ENCODE measurements around the gene ANKS3. TPM values are rescaled to one million over a fixed set of nuclear protein-coding genes. Genes with fewer than 3 reads are reported as not detected.

The ANKS3 gene
- total and polyA plus RNA-seq, 2 of the 8 experiments (the other 6 are each of a cell fraction or from before 2014, with no cell fraction given) = 15.5 to 23.9 TPM

DNA sequence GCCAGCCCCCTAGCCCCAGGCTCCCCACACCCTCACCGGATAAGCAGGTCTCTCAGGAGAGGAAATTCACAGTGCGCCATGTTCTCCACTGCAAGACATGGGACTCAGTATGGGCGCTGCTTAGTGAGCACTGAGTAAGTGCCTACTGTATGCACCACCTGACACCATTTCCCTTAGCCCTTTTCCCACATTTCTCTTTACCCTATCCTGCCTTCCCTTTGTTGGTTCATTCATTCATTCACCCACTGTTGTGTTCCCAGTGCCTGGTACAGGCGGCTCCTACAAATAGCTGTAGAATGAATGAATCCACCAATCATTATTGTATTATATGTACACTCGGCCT is 44.0 kb upstream of the ANKS3 start:
- no peak overlapping the region for H4K8ac ChIP-seq (ENCODE audit: extremely low read depth, insufficient read depth, low read length)
- no peak overlapping the region for H3K27ac ChIP-seq (ENCODE audit: low read depth, low read length)
- no peaks in the 10 kb centered on the region for H3K79me1 ChIP-seq (ENCODE audit: low read depth, low read length)
- H2BK5ac ChIP-seq (ENCODE audit: low read depth, low read length) = no peak overlapping the region
- no peak overlapping the region for H3K23ac ChIP-seq (ENCODE audit: insufficient read length)
- DNase-seq (ENCODE audit: low read depth in 1 of 2, low spot score in 2 of 2) (no peak), FAIRE-seq (no peak)
- H3K79me2 ChIP-seq (ENCODE audit: control insufficient read depth in 1 of 2, insufficient read depth in 2 of 2, low read length in 2 of 2) = no peaks in the 10 kb centered on the region
- no peak overlapping the region for H3K4me2 ChIP-seq (ENCODE audit: insufficient read depth in 1 of 2, low read depth in 2 of 2, low read length in 2 of 2)
- ChIA-PET CTCF (ENCODE audit: partially characterized antibody) (interaction anchor here (0.6 to 1.2 kb wide), 2 partner anchors 10 to 11 kb away, joined by 3 to 4 read pairs; partner anchors contain the start of gene SEPTIN12), POLR2A (ENCODE audit: partially characterized antibody) (interaction anchor here (0.9 to 1.6 kb wide), 2 partner anchors 12 to 78 kb away, joined by 3 read pairs; no protein-coding TSS in a partner anchor)
- H4K20me1 ChIP-seq (replicated peaks in 1 of 2; ENCODE audit: control insufficient read depth in 1 of 2, insufficient read depth in 2 of 2, low read length in 2 of 2) = no peaks in the 10 kb centered on the region
- H3K4ac ChIP-seq (replicated peaks; ENCODE audit: insufficient read length, low read depth, low read length) = no peak overlapping the region
- no peak overlapping the region for H2BK15ac ChIP-seq (ENCODE audit: low read length)
- H4K91ac ChIP-seq (replicated peaks; ENCODE audit: insufficient read length, low read length) = no peak overlapping the region
- no peak overlapping the region for H2BK120ac ChIP-seq (replicated peaks; ENCODE audit: low read depth, low read length)
- no peaks in the 10 kb centered on the region for H3K9me3 ChIP-seq (ENCODE audit: insufficient read depth in 2 of 2, low read depth in 1 of 2, low read length in 1 of 2)
- no peak overlapping the region for H3K14ac ChIP-seq (ENCODE audit: insufficient read length)
- no peak overlapping the region for H4K5ac ChIP-seq (ENCODE audit: insufficient read length, low read depth, low read length)
- 0 out of 2 replicates have a peak, but pooled peaks cover 2% of the 10 kb centered on the region for H3K23me2 ChIP-seq (ENCODE audit: low read depth, low read length)
- no peak overlapping the region for H3K18ac ChIP-seq (ENCODE audit: extremely low read depth, low read length)
- no peak overlapping the region for H2AFZ ChIP-seq (ENCODE audit: low read length)
- no peak overlapping the region for H2AK5ac ChIP-seq (ENCODE audit: low read depth, low read length)
- no peaks in the 10 kb centered on the region for H3K36me3 ChIP-seq (ENCODE audit: control insufficient read depth in 2 of 4, insufficient read depth in 4 of 4, low read length in 3 of 4)
- H2BK12ac ChIP-seq (ENCODE audit: low read depth, low read length) = no peak overlapping the region
- H3K27me3 ChIP-seq (replicated peaks in 1 of 4; ENCODE audit: control insufficient read depth in 3 of 4, extremely low read depth in 1 of 4, insufficient read depth in 3 of 4, low read length in 3 of 4) = no peaks in the 10 kb centered on the region
- no peak overlapping the region for H2BK20ac ChIP-seq (ENCODE audit: low read length)
- no peak overlapping the region for H3K4me3 ChIP-seq (ENCODE audit: extremely low read depth in 1 of 4, insufficient read depth in 2 of 4, low read depth in 3 of 4, low read length in 4 of 4)
- 85% methylated on average over 5 of the region's 5 CpGs; no CpG with 5 or more reads in 1 of the 2 experiments for WGBS, 2 experiments (ENCODE audit: extremely low coverage in 1 of 2, insufficient coverage in 1 of 2, insufficient read length in 1 of 2, insufficient replicate concordance in 2 of 2, low coverage in 1 of 2, low lambda C conversion rate in 2 of 2, missing lambda C conversion rate in 1 of 2)
- no peak overlapping the region for H3K9ac ChIP-seq (replicated peaks in 1 of 4; ENCODE audit: extremely low read depth in 1 of 4, low read depth in 3 of 4, low read length in 3 of 4)
- no peaks in the 10 kb centered on the region for H3K4me1 ChIP-seq (replicated peaks in 1 of 4; ENCODE audit: control insufficient read depth in 3 of 4, insufficient read depth in 4 of 4, low read length in 3 of 4)
- H3K56ac ChIP-seq (replicated peaks; ENCODE audit: insufficient read length, low read depth, low read length) = no peak overlapping the region
- TF ChIP-seq CBX5 (IDR thresholded peaks at IDR 0.05; ENCODE audit: low read depth, low read length) (no peak), FOSL1 (IDR thresholded peaks at IDR 0.05; ENCODE audit: insufficient read depth, low read depth, low read length) (no peak), RXRA (IDR thresholded peaks at IDR 0.05; ENCODE audit: insufficient read depth, low read depth, low read length) (no peak), CHD1 (IDR thresholded peaks at IDR 0.05; ENCODE audit: low read depth, low read length) (no peak), RNF2 (IDR thresholded peaks at IDR 0.05; ENCODE audit: borderline replicate concordance, low read depth, low read length, missing control alignments, poor library complexity, severe bottlenecking) (no peak), TBP (IDR thresholded peaks at IDR 0.05; ENCODE audit: low read depth, low read length) (no peak), MAFK (IDR thresholded peaks at IDR 0.05; ENCODE audit: low read depth, low read length) (no peak), TAF1 (IDR thresholded peaks at IDR 0.05; ENCODE audit: low read depth, low read length) (no peak), RAD21 (IDR thresholded peaks at IDR 0.05 in 1 of 2, conservative IDR thresholded peaks at IDR 0.05 in 1 of 2; ENCODE audit: low read depth in 2 of 2, low read length in 2 of 2) (no peak), YY1 (IDR thresholded peaks at IDR 0.05; ENCODE audit: low read depth, low read length) (no peak), SP2 (IDR thresholded peaks at IDR 0.05; ENCODE audit: low read length) (no peak), CBX8 (IDR thresholded peaks at IDR 0.05; ENCODE audit: borderline replicate concordance, low read depth, low read length) (no peak), NANOG (IDR thresholded peaks at IDR 0.05; ENCODE audit: insufficient read depth, low read depth, low read length, poor library complexity, severe bottlenecking) (no peak)
- TF ChIP-seq, protein P1, sequence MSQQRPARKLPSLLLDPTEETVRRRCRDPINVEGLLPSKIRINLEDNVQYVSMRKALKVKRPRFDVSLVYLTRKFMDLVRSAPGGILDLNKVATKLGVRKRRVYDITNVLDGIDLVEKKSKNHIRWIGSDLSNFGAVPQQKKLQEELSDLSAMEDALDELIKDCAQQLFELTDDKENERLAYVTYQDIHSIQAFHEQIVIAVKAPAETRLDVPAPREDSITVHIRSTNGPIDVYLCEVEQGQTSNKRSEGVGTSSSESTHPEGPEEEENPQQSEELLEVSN (IDR thresholded peaks at IDR 0.05) = no peak

Data from H1 (cell line).